Uterus (tissue), 2 donors: Measurements from ENCODE around the gene ATP10A.

ENCODE experiments used
- POLR2A ChIP-seq, 2 donors: fragments of 450-650 bp; IDR thresholded peaks; one replicate each; pipeline ENCODE4 v1.6.1; 2016; ENCODE audit warnings: antibody characterized with exemption in 2 of 2, mild to moderate bottlenecking in 1 of 2, moderate library complexity in 1 of 2
- TF ChIP-seq, protein P1 (sequence below), 4 experiments: fragments of 200-600 bp in 2 of 4; fragments of 450-650 bp in 2 of 4; sonication (generic) in 2 of 4; IDR thresholded peaks; one replicate each; pipeline ENCODE4 v1.5.1; 2016 to 2019; ENCODE audit warnings: antibody characterized with exemption in 4 of 4, mild to moderate bottlenecking in 2 of 4, moderate library complexity in 1 of 4

DNA sequence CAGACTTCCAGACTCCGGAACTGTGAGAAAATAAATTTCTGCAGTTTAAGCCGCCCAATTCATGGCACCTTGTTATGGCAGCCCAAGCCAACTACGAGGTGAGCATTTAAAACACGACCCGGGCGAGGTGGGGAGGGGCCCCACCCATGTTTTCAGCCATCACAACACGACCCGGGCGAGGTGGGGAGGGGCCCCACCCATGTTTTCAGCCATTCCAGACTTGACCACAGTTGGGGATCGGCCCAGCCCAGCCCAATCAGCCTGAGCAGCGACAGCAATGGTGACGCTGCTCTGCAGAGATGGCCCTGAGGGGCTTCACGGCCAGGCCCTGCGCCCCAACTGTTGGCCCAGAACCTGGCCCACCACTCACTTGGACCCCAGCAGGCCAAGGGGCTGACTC is 93.1 kb downstream of the ATP10A start:
- no peak for TF ChIP-seq POLR2A (IDR thresholded peaks at IDR 0.05)
- TF ChIP-seq, protein P1, sequence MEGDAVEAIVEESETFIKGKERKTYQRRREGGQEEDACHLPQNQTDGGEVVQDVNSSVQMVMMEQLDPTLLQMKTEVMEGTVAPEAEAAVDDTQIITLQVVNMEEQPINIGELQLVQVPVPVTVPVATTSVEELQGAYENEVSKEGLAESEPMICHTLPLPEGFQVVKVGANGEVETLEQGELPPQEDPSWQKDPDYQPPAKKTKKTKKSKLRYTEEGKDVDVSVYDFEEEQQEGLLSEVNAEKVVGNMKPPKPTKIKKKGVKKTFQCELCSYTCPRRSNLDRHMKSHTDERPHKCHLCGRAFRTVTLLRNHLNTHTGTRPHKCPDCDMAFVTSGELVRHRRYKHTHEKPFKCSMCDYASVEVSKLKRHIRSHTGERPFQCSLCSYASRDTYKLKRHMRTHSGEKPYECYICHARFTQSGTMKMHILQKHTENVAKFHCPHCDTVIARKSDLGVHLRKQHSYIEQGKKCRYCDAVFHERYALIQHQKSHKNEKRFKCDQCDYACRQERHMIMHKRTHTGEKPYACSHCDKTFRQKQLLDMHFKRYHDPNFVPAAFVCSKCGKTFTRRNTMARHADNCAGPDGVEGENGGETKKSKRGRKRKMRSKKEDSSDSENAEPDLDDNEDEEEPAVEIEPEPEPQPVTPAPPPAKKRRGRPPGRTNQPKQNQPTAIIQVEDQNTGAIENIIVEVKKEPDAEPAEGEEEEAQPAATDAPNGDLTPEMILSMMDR (IDR thresholded peaks at IDR 0.05): no peak
